ENCODE measurements around the gene YJEFN3.

DNA sequence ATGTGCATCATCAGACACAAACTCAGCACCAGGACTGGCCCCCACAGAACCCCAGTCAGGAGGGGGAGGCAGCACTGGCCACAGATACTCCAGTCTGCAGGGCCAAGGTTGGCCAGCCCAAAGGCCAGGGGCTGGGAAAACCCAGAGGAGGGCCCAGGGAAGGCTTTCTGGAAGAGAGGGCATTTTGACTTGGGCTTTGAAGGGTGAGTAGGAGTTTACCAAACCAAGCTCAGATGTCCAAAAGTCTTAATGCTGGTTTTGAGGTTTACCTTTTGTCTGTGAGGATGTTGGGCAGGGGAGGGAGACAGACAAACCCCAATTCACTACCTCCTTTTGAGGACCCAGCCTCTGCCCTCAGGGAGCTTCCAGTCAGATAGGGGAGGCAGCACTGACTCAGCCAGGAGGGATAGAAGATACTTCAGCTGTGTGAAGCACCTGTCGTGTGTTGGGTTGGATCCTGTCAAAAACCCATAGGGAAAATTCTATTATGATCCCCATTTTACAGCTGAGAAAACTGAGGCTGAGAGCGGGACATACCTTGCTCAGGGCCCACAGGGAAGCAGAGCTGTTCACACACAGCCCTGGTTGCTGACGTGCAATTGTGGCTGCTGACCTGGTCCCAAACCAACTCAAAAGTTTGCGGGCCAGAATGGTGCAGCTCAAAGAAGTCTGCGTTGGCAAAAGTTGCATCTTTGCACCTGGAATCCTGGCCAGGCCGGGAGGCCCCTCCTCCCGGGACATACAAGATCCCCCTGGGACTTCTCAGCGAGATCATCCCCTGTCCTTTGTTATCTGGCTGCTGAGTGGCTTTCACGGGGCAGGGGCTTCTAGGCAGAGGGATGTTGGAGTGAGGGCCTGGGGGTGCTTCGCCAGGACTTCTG lies 22.5 kb downstream of the YJEFN3 start:
- TF ChIP-seq CTCF (IDR thresholded peaks at IDR 0.05) = no peak
- no peak for TF ChIP-seq POLR2AphosphoS5 (IDR thresholded peaks at IDR 0.05)

All from prostate gland (tissue), 2 donors.